Measurements from ENCODE around the gene DENND1A. TPM values are rescaled to one million over a fixed set of nuclear protein-coding genes. Genes with fewer than 3 reads are reported as not detected.

The DENND1A gene
- total RNA-seq, 1 experiment from 2014 or later = 13.0 TPM

DNA sequence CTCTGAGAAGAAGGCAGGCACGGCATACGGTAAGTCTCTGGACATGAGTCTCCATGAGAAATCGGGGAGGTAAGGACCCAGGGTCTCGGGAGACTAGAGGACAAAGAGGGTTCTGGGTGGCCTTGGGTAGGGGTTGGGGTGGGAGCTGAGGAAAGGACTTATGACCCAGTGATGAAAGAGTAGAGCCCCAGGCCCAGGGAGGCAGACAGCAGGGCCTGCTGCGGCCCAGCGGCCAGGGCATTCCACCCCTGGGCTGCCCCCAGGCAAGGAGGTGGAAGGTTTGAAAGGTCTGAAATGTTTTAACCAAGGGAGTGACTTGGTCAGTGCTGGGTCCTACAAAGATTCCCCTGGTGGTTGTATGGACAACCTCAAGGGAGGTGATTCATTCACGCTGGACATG is 484.8 kb downstream of the DENND1A start:
- CTCF ChIA-PET = interaction anchor here (0.5 kb wide), 1 partner anchor 19 kb away, joined by 5 read pairs; no protein-coding TSS in a partner anchor
- H3K4me3 Mint-ChIP-seq (ENCODE audit: low read depth, unreplicated experiment) = no peak overlapping the region
- TF ChIP-seq, protein P1, sequence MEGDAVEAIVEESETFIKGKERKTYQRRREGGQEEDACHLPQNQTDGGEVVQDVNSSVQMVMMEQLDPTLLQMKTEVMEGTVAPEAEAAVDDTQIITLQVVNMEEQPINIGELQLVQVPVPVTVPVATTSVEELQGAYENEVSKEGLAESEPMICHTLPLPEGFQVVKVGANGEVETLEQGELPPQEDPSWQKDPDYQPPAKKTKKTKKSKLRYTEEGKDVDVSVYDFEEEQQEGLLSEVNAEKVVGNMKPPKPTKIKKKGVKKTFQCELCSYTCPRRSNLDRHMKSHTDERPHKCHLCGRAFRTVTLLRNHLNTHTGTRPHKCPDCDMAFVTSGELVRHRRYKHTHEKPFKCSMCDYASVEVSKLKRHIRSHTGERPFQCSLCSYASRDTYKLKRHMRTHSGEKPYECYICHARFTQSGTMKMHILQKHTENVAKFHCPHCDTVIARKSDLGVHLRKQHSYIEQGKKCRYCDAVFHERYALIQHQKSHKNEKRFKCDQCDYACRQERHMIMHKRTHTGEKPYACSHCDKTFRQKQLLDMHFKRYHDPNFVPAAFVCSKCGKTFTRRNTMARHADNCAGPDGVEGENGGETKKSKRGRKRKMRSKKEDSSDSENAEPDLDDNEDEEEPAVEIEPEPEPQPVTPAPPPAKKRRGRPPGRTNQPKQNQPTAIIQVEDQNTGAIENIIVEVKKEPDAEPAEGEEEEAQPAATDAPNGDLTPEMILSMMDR (IDR thresholded peaks at IDR 0.05; ENCODE audit: unreplicated experiment) = no peak
- no peak for DNase-seq
- H3K9me3 Mint-ChIP-seq (ENCODE audit: low read depth, unreplicated experiment) = no peaks in the 10 kb centered on the region
- H3K27me3 Mint-ChIP-seq (ENCODE audit: unreplicated experiment) = no peaks in the 10 kb centered on the region
- H3K36me3 Mint-ChIP-seq (ENCODE audit: insufficient read depth, unreplicated experiment) = no peaks in the 10 kb centered on the region
- no TSS peak for BruUV-seq (replicated peaks)
- H3K4me1 Mint-ChIP-seq (ENCODE audit: low read depth, unreplicated experiment) = no peaks in the 10 kb centered on the region
- no peak overlapping the region for H3K27ac Mint-ChIP-seq (ENCODE audit: unreplicated experiment)
- intact Hi-C loops (cut with micrococcal nuclease; ENCODE audit: unreplicated experiment) = no loop called here

DNA sequence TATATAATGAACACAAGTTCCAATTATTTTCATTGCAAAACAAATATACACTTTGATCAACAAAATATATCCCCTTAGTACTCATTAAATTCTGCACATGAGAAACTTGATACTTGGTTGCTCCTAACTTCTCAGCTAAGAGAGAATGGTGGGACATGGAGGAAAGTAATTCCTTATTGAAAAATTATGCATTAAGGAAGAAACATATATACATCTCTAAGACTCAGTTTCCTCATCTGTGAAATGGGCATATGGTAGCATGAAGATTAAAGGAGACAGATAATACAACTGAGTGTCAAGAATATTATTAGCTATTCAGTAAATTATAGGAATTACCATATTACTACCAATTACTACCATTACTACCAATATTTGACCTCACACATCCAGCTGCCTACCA is 488.2 kb downstream of the DENND1A start:
- no peak overlapping the region for H3K4me3 Mint-ChIP-seq (ENCODE audit: low read depth, unreplicated experiment)
- TF ChIP-seq, protein P1 (IDR thresholded peaks at IDR 0.05; ENCODE audit: unreplicated experiment) = no peak
- H3K36me3 Mint-ChIP-seq (ENCODE audit: insufficient read depth, unreplicated experiment) = no peaks in the 10 kb centered on the region
- CTCF ChIA-PET = interaction anchor here (0.6 kb wide), 1 partner anchor 22 kb away, joined by 3 read pairs; no protein-coding TSS in a partner anchor
- no peaks in the 10 kb centered on the region for H3K9me3 Mint-ChIP-seq (ENCODE audit: low read depth, unreplicated experiment)
- no peaks in the 10 kb centered on the region for H3K27me3 Mint-ChIP-seq (ENCODE audit: unreplicated experiment)
- H3K27ac Mint-ChIP-seq (ENCODE audit: unreplicated experiment) = no peak overlapping the region
- no peaks in the 10 kb centered on the region for H3K4me1 Mint-ChIP-seq (ENCODE audit: low read depth, unreplicated experiment)
- no TSS peak for BruUV-seq (replicated peaks)
- DNase-seq = no peak
- intact Hi-C loops (cut with micrococcal nuclease; ENCODE audit: unreplicated experiment) = no loop called here

DNA sequence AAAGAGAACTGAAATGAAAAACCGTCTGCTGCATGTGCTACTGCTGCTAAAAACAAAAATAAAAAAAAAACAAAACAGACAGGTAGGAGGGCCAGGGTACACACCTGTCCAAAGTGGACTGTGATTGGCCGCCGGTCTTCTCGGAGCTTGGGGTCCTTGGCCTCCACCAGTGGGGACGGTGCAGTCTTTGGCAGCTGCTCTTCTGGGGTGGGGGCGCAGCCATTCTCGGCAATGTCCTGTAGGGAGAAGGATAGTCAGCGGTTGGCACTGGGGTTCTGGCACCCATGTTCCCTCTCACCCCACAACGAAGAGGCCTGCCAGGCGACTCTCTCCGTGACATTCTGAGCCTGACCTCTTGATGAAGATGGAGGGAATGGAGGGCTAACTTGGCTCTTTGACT is 489.7 kb downstream of the DENND1A start:
- TF ChIP-seq, protein P1 (IDR thresholded peaks at IDR 0.05; ENCODE audit: unreplicated experiment) = no peak
- H3K36me3 Mint-ChIP-seq (ENCODE audit: insufficient read depth, unreplicated experiment) = no peaks in the 10 kb centered on the region
- intact Hi-C loops (cut with micrococcal nuclease; ENCODE audit: unreplicated experiment) = no loop called here
- no peaks in the 10 kb centered on the region for H3K4me1 Mint-ChIP-seq (ENCODE audit: low read depth, unreplicated experiment)
- H3K9me3 Mint-ChIP-seq (ENCODE audit: low read depth, unreplicated experiment) = no peaks in the 10 kb centered on the region
- DNase-seq = no peak
- H3K27me3 Mint-ChIP-seq (ENCODE audit: unreplicated experiment) = no peaks in the 10 kb centered on the region
- no peak overlapping the region for H3K4me3 Mint-ChIP-seq (ENCODE audit: low read depth, unreplicated experiment)
- CTCF ChIA-PET = no interaction called here
- BruUV-seq (replicated peaks) = no TSS peak
- no peak overlapping the region for H3K27ac Mint-ChIP-seq (ENCODE audit: unreplicated experiment)

DNA sequence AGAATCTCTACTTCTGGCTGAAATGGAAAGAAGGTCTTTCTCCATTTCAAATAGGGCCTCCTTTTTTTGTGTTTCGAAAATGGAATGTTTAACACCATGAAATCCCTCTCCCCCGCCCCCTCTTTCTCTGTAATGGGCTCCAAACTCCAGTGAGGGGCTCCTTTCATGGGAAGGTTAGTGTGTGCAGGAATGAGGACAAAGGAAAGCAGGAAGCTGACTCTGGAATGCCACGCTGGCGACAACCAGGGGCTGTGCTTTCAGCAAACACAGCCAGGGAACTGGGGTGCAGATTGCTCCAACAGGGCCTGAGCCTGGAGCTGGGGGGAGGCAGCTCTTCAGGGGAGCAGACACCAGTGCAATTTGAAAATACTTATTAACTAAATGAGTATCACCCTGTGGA is 491.1 kb downstream of the DENND1A start:
- intact Hi-C loops (cut with micrococcal nuclease; ENCODE audit: unreplicated experiment) = no loop called here
- no peak for DNase-seq
- no peak overlapping the region for H3K27ac Mint-ChIP-seq (ENCODE audit: unreplicated experiment)
- H3K4me3 Mint-ChIP-seq (ENCODE audit: low read depth, unreplicated experiment) = no peak overlapping the region
- H3K27me3 Mint-ChIP-seq (ENCODE audit: unreplicated experiment) = no peaks in the 10 kb centered on the region
- CTCF ChIA-PET = no interaction called here
- H3K36me3 Mint-ChIP-seq (ENCODE audit: insufficient read depth, unreplicated experiment) = no peaks in the 10 kb centered on the region
- no peaks in the 10 kb centered on the region for H3K9me3 Mint-ChIP-seq (ENCODE audit: low read depth, unreplicated experiment)
- no peaks in the 10 kb centered on the region for H3K4me1 Mint-ChIP-seq (ENCODE audit: low read depth, unreplicated experiment)
- TF ChIP-seq, protein P1 (IDR thresholded peaks at IDR 0.05; ENCODE audit: unreplicated experiment) = no peak
- no TSS peak for BruUV-seq (replicated peaks)

All from Calu3 (cell line).